Neural progenitor cell (in vitro differentiated cells): ENCODE measurements around the gene MUC22.

ENCODE experiments used
- EZH2 ChIP-seq: fragments of 200-600 bp; sonication (generic); IDR thresholded peaks from 2 replicates; pipeline ENCODE4 v1.6.1; 2017; ENCODE audit warnings: antibody characterized with exemption, mild to moderate bottlenecking, moderate library complexity
- TF ChIP-seq, protein P1 (sequence below): fragments of 200-600 bp; sonication (generic); IDR thresholded peaks from 2 replicates; pipeline ENCODE4 v1.5.1; 2017; ENCODE audit warnings: antibody characterized with exemption, mild to moderate bottlenecking

DNA sequence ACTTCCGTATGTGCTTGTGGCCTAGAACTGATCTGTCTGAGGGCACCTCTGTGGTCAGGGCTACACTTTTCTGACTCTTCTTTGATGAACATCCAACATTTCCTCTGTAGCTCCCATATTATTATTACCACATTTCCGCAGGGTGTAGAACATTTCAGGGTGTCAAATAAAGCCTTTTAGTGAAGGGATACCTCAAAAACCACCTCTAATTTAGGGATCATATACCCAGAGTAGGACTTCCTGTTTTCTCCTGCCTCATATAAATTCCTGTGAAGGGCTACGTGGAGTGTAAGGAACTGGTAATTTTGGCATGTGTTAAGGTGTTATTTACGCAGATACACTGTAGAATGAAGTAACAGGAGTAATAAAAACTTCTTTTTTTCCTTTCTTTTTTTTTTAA is 5.5 kb upstream of the MUC22 start:
- TF ChIP-seq, protein P1, sequence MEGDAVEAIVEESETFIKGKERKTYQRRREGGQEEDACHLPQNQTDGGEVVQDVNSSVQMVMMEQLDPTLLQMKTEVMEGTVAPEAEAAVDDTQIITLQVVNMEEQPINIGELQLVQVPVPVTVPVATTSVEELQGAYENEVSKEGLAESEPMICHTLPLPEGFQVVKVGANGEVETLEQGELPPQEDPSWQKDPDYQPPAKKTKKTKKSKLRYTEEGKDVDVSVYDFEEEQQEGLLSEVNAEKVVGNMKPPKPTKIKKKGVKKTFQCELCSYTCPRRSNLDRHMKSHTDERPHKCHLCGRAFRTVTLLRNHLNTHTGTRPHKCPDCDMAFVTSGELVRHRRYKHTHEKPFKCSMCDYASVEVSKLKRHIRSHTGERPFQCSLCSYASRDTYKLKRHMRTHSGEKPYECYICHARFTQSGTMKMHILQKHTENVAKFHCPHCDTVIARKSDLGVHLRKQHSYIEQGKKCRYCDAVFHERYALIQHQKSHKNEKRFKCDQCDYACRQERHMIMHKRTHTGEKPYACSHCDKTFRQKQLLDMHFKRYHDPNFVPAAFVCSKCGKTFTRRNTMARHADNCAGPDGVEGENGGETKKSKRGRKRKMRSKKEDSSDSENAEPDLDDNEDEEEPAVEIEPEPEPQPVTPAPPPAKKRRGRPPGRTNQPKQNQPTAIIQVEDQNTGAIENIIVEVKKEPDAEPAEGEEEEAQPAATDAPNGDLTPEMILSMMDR: no peak
- TF ChIP-seq EZH2: no peak
